ENCODE results near the gene ATP8A1.

DNA sequence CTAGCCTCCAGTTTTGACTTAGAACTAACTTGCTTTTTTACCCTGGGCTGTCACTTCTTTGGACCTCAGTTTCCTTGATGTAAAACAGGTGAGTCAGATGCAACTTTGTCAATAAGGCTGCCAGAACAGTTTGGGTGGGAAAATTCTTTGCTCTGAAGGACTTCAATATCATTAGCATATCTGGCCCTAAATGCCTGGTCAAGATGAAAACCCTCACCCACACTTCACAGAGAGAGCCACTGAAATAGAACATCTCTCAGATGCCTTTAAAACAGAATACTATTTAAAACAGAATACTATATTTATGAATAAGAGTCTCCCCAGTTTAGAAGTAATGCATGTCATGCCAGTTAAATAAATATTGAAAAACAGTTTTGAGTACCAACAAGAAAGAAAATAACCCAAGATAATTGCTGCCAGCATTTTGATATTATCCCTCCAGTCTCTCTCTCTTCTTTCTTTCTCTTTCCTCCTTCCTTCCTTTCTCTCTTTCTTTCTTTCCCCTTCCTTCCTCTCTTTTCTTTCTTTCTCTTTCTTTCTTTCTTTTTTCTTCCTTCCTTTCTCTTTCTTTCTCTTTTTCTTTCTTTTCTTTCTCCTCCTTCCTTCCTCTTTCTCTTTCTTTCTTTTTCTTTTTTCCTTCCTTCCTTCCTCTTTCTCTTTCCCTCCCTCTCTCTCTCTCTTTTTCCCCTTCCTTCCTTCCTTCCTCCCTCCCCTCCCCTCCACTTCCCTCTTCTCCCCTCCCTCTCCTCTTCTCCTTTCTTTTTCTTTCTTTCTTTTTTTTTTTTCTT is 292.4 kb downstream of the ATP8A1 start:
- TF ChIP-seq, protein P1, sequence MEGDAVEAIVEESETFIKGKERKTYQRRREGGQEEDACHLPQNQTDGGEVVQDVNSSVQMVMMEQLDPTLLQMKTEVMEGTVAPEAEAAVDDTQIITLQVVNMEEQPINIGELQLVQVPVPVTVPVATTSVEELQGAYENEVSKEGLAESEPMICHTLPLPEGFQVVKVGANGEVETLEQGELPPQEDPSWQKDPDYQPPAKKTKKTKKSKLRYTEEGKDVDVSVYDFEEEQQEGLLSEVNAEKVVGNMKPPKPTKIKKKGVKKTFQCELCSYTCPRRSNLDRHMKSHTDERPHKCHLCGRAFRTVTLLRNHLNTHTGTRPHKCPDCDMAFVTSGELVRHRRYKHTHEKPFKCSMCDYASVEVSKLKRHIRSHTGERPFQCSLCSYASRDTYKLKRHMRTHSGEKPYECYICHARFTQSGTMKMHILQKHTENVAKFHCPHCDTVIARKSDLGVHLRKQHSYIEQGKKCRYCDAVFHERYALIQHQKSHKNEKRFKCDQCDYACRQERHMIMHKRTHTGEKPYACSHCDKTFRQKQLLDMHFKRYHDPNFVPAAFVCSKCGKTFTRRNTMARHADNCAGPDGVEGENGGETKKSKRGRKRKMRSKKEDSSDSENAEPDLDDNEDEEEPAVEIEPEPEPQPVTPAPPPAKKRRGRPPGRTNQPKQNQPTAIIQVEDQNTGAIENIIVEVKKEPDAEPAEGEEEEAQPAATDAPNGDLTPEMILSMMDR (IDR thresholded peaks at IDR 0.05; ENCODE audit: borderline replicate concordance, extremely low read depth, low read length, poor library complexity, severe bottlenecking), result no peak
- no peak for TF ChIP-seq EZH2 (IDR thresholded peaks at IDR 0.05; ENCODE audit: borderline replicate concordance, low read depth, low read length, severe bottlenecking)
